Heart left ventricle (tissue), 16 donors: Measurements from ENCODE around the gene PPHLN1. TPM values are rescaled to one million over a fixed set of nuclear protein-coding genes. Genes with fewer than 3 reads are reported as not detected.

ENCODE experiments used
- ATAC-seq, 4 donors: fragments of 200-7000 bp; cut with Tn5 transposase; one replicate each; pipeline ENCODE4 v1.9.1; 2020 to 2022; ENCODE audit warnings: moderate library complexity in 4 of 4, mild to moderate bottlenecking in 3 of 4, moderate number of reproducible peaks in 1 of 4
- DNase-seq, 5 donors: peaks; one replicate each; pipeline ENCODE4 v3.0.0-alpha.2; 2020
- H3K27ac ChIP-seq, 12 donors: fragments of 200-600 bp; sonication (generic) in 4 of 12; one replicate each; pipeline versions ENCODE4 v1.5.0 to v1.8.0; 2016 to 2022; ENCODE audit warnings: mild to moderate bottlenecking in 2 of 12
- H3K27me3 ChIP-seq, 9 donors: fragments of 200-600 bp; sonication (generic) in 2 of 9; one replicate each; pipeline versions ENCODE4 v1.5.1 to v1.8.0; 2016 to 2022; ENCODE audit warnings: mild to moderate bottlenecking in 3 of 9
- H3K36me3 ChIP-seq, 9 donors: fragments of 200-600 bp; sonication (generic) in 2 of 9; one replicate each; pipeline versions ENCODE4 v1.5.0 to v1.8.0; 2018 to 2022; ENCODE audit warnings: mild to moderate bottlenecking in 2 of 9
- H3K4me1 ChIP-seq, 12 donors: fragments of 200-600 bp; sonication (generic) in 4 of 12; one replicate each; pipeline versions ENCODE4 v1.5.0 to v1.8.0; 2016 to 2022; ENCODE audit warnings: mild to moderate bottlenecking in 3 of 12
- H3K4me3 ChIP-seq, 12 donors: fragments of 200-600 bp; sonication (generic) in 4 of 12; one replicate each; pipeline versions ENCODE4 v1.5.0 to v1.8.0; 2017 to 2022; ENCODE audit warnings: mild to moderate bottlenecking in 9 of 12, moderate library complexity in 4 of 12
- H3K9me3 ChIP-seq, 12 donors: fragments of 200-600 bp; sonication (generic) in 4 of 12; one replicate each; pipeline versions ENCODE4 v1.5.0 to v1.8.0; 2016 to 2022; ENCODE audit warnings: mild to moderate bottlenecking in 1 of 12
- CTCF ChIP-seq, 12 donors: fragments of 200-600 bp; sonication (generic) in 4 of 12; IDR thresholded peaks; one replicate each; pipeline versions ENCODE4 v1.5.0 to v1.8.0; 2018 to 2022; ENCODE audit warnings: antibody characterized with exemption in 12 of 12, mild to moderate bottlenecking in 5 of 12
- POLR2A ChIP-seq, 2 donors: fragments of 450-650 bp; IDR thresholded peaks; one replicate each; pipeline ENCODE4 v1.6.1; 2017; ENCODE audit warnings: antibody characterized with exemption in 2 of 2, mild to moderate bottlenecking in 2 of 2, moderate library complexity in 2 of 2
- WGBS, 4 donors: extraction: QIAGEN DNeasy Blood & Tissue Kit in 2 of 4; methylation state at CpG; one replicate each; pipeline versions ENCODE4 v1.1.5 to v1.1.7; 2013 to 2018; 5-methylcytosine and 5-hydroxymethylcytosine counted together
- intact Hi-C, 10 donors: fragments of 100-400 bp; cut with DNase I; formaldehyde crosslinking; loops; one replicate each; pipeline versions ENCODE4 v1.11.1 to v1.14.2; 2022
- polyA plus RNA-seq, 2 donors: library from polyadenylated mRNA; stranded (reverse); fragments of 200-250 nt; gene quantifications; one replicate each; pipeline ENCODE4 v1.2.3, GENCODE V29; 2013
- total RNA-seq, 9 donors: library from RNA; depleted of rRNA in 2 of 9; stranded (reverse); fragments of >200 nt in 2 of 9; fragmentation: NEBNext Ultra II Directional in 3 of 9; extraction: Animal tissue kit (Norgen Biotek cat#: 25700) in 3 of 9; gene quantifications; one replicate each; pipeline versions ENCODE4 v1.1.0 to v1.2.4, GENCODE V29; 2016 to 2023
- donor health status: ischemic (EF 13 %, LVEDD 7.1; RV severe dilation, severe dysfunction).
- donor health status: healthy with polysubstance abuse.
- donor health status: DM: no; HTN: yes; CAD: no.
- donor health status: DM: no; HTN: no; CAD: no.
- donor health status: ischemic (EF 25% LVEDD 6.9; RV normal size, moderate dysfunction).
- donor health status: ischemic (EF 25% LVEDD 5.7; RV mildly dilated, moderate dysfunction).
- donor health status: healthy.
- donor health status: DM: yes; HTN: yes; CAD: no.
- donor health status: ischemic (EF 35%, LVEDD 5.7; RV mildly dilated, moderate dysfunction).
- donor health status: nonischemic (EF 11% LVEDD 7.7; RV severe dilation, severe dysfunction).
- donor health status: DM: yes; HTN: yes; CAD: no.
- donor health status: PGD.
- donor health status: ischemic (EF 29% LVEDD 5.4; RV normal size, mild dysfunction).
- donor health status: nonischemic (EF 23%, LVEDD 6.1; RV moderate dilation, normal function).

Gene PPHLN1
- total and polyA plus RNA-seq, 11 donors: 21.4 to 41.1 (median 35.6) TPM

GRCh38 chr12:42284157-42284556 lies 41.8 kb upstream of the PPHLN1 start:
- WGBS, 4 donors: 81 to 92% (median 83%) methylated on average over 1 of the region's 1 CpG
- peaks cover 0 to 7% (median 0%) of the 10 kb centered on the region in 12 donors for H3K4me1 ChIP-seq
- DNase-seq (no peak), ATAC-seq (no peak)
- no peak overlapping the region for H3K27ac ChIP-seq
- TF ChIP-seq CTCF (IDR thresholded peaks at IDR 0.05) (no peak), POLR2A (IDR thresholded peaks at IDR 0.05) (no peak)
- H3K27me3 ChIP-seq: no peaks in the 10 kb centered on the region
- H3K36me3 ChIP-seq: no peaks in the 10 kb centered on the region
- no peaks in the 10 kb centered on the region for H3K9me3 ChIP-seq
- intact Hi-C loops: no loop called here
- H3K4me3 ChIP-seq: no peak overlapping the region

GRCh38 chr12:42284876-42285275 lies 41.1 kb upstream of the PPHLN1 start:
- ATAC-seq: no peak
- H3K9me3 ChIP-seq: no peaks in the 10 kb centered on the region
- H3K27ac ChIP-seq: no peak overlapping the region
- no peaks in the 10 kb centered on the region for H3K27me3 ChIP-seq
- intact Hi-C loops: no loop called here
- no peak overlapping the region for H3K4me3 ChIP-seq
- no peak for TF ChIP-seq POLR2A (IDR thresholded peaks at IDR 0.05)
- no peak for TF ChIP-seq CTCF (IDR thresholded peaks at IDR 0.05)
- no peak for DNase-seq
- H3K36me3 ChIP-seq: no peaks in the 10 kb centered on the region
- WGBS, 4 donors: 75 to 89% (median 86%) methylated on average over 2 of the region's 2 CpGs
- H3K4me1 ChIP-seq: peaks cover 0 to 7% (median 0%) of the 10 kb centered on the region in 12 donors

GRCh38 chr12:42285431-42285830 lies 40.5 kb upstream of the PPHLN1 start:
- Histone ChIP-seq H3K4me3 (no peak overlapping the region), H3K9me3 (no peaks in the 10 kb centered on the region), H3K36me3 (no peaks in the 10 kb centered on the region), H3K27me3 (no peaks in the 10 kb centered on the region), H3K4me1 (peaks cover 0 to 7% (median 0%) of the 10 kb centered on the region in 12 donors), H3K27ac (no peak overlapping the region)
- DNase-seq (no peak), ATAC-seq (no peak)
- intact Hi-C loops: no loop called here
- 95 to 99% (median 98%) methylated on average over 2 of the region's 2 CpGs for WGBS, 4 donors
- no peak for TF ChIP-seq POLR2A (IDR thresholded peaks at IDR 0.05)
- no peak for TF ChIP-seq CTCF (IDR thresholded peaks at IDR 0.05)

GRCh38 chr12:42286741-42287140 lies 39.2 kb upstream of the PPHLN1 start:
- H3K27me3 ChIP-seq: no peaks in the 10 kb centered on the region
- 90 to 94% (median 91%) methylated on average over 26 of the region's 26 CpGs for WGBS, 4 donors
- TF ChIP-seq CTCF (IDR thresholded peaks at IDR 0.05) (no peak), POLR2A (IDR thresholded peaks at IDR 0.05) (no peak)
- H3K4me3 ChIP-seq: no peak overlapping the region
- intact Hi-C loops: no loop called here
- H3K9me3 ChIP-seq: no peaks in the 10 kb centered on the region
- H3K27ac ChIP-seq: no peak overlapping the region
- ATAC-seq (no peak), DNase-seq (no peak)
- no peaks in the 10 kb centered on the region for H3K36me3 ChIP-seq
- peaks cover 0 to 7% (median 0%) of the 10 kb centered on the region in 12 donors for H3K4me1 ChIP-seq
